Measurements from ENCODE around the gene AGPAT4.
"Not testable (repeated sequence)": the region's sequence is repeated elsewhere in the genome, so short reads cannot be mapped to it uniquely, and the experiment has no call there.

Gene AGPAT4

DNA sequence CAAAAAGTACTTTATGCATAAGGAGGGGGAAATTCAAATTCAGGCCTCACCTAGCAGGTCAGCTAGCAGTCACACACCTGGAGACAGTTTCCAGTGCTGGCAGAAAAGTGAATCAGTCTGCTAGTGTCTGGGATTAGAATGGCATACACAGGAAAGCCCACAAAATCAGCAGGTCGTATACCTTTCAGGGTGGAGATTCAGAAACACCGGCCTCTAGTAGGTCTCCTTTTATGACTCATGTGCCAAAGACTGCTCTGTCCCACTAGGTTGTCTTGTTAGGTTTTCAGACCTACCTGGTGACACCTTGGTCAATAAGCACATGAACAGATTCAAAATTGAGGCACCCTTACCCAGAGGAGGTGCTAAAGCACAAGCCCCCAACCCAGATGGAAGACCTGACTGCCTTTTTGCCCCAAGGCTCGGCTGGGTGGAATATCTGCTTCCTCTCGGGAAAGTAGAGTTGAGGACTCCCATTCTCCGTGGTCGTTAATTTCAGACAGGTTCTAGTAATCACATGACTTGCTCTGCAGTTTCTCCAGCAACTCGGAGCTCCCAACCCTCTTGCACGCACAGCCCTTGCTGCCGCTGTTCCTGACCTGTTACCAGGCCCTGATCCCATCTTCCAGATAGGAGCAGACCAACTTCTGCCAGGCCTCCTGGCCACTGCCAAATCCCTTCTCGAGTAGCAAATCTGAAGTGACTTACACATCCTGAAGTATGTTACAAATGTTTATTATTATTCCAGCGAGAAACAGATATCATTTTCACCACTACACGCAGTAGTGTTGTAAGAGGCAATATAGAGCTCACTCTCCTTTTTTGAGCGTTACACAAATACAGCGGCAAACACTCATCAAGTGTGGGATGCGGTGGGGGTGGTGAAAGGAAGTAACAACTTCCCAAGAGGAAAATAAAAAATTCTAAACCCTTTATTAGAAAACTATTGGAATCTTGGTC is 46.6 kb downstream of the AGPAT4 start:
- DNase-seq (ENCODE audit: low read depth in 2 of 2) = no peak

DNA sequence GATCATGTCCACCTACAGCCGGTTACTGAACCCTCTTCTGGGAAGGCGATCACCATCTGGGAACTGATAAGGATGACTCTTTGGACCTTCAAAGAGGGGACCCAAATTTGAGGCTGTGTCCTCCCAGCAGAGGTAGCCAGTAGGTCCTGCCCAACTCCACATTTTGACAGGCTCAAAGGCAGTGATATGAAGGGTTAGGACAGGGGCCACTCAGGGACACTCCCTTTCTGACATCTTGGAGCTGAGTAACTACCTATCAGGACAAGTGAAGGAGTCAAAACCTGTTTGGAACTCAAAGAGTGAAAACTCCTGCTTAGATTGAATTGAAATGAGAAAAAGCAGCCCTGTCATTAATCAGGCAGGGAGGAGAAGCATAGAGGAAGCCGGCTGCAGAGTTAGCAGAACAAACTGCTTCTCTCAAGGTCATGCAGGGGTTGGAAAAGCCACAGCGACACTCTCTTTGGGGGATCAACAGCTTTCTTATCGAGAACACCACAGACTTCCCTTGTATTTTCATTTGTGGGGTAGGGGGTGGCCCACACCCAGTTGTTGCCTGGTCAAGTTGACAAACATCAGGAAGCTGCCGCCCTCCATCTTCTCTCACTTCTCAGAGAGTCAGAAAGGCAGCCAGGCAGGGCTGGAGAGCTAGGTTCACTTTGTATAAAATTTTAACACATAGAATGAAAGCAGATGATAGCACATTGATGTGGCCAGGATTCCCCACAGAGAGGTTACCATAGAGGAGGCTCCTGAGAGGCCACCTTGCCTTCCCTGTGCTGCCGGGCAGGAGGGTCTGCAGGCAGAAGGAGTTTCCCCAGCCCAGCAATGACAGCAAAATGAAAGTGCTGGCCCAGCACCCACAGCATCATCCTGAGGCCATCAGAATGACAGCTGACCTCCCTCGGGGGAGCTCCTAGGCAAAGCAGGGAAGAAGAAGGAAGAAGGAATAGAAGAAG is 47.6 kb downstream of the AGPAT4 start:
- no peak for DNase-seq (ENCODE audit: low read depth in 2 of 2)

DNA sequence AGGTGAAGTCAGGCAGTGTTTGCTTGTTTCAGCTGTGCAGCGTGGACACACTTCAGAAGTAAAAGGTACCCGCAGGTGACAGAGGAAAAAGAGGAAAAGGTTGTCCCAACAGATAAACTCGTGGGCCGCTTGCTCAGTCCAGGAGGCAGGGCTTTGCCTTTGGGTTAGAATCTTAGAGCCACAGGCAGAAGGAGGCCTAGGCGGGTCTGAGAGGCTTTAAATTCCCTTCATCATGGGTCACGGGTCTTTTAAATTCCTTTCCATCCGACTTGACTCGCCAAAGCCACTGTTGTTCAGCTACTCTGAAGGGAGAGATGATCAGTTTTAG is 48.2 kb downstream of the AGPAT4 start:
- DNase-seq (ENCODE audit: low read depth in 2 of 2) = no peak

DNA sequence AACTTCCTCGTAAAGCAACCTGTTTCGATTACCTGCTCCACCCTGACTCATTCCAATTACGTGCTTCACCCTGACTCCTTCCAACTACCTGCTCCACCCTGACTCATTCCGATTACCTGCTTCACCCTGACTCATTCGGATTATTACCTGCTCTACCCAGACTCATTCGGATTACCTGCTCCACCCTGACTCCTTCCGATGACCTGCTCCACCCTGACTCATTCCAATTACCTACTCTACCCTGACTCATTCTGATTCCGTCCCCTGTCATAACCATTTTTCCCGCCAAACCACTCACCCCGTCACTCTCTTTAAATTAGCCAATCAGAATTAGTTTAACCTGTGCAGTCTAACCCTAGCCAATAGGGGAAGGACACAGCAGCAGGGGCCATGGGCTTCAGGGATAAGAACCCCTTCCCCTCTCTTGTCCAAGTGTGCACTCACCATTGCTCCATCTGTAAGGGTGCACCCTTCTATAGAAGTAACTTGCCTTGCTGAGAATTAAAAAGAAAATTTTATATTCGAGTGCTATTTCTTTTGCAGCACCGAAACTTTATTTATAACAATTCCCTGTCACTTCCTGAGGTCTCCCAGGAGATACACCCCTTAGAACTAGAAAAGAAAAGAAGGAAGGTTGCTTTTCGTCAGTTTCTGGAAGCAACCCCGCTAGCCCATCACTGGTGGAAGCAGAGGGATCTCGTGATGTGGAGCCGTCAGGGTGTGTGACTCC is 48.7 kb downstream of the AGPAT4 start:
- DNase-seq (ENCODE audit: low read depth in 2 of 2) = not testable (repeated sequence)

DNA sequence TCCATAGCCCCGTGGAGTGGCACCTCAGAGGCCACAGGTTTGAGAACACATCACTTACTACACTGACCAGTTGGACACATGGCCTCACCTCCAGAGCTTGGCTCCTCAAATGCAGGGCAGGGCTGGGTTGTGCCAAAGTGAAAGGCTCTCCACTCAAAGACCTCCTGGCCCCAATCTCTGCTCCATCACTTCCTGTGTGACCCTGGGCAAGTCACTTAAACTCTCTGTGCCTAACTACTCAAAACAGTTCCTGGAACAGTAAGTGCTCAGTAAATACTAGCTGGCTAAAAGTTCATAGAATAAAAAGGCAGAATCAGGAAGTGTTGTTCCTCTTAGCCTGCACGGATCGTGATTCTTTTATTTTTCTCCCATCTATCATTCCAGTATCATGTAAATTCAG is 50.2 kb downstream of the AGPAT4 start:
- DNase-seq (ENCODE audit: low read depth in 2 of 2) = no peak

DNA sequence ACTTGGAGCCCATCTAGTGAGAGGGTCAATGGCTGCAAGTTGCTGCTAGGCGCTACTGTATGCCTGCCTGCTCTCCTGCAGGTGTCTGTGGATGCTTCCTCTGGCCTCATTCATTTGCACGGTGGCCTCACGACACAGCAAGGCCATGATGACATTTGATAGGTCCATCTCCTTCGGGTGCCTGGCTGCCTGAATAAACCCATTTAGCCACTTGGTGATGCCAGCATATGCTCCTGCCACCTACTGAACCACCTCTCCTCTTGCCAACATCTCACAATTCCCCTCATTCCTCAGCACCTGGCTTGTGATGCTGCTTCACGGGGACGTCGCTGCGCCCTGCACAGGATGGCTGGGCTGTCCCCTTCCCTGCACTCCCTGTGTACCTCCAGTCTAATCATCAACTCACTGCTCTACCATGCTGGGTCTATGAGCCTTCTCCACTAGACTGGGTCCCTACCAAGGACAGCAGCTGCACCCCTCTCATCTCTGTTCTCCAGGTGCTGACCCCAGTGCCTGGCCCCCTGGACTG is 51.1 kb downstream of the AGPAT4 start:
- no peak for DNase-seq (ENCODE audit: low read depth in 2 of 2)

DNA sequence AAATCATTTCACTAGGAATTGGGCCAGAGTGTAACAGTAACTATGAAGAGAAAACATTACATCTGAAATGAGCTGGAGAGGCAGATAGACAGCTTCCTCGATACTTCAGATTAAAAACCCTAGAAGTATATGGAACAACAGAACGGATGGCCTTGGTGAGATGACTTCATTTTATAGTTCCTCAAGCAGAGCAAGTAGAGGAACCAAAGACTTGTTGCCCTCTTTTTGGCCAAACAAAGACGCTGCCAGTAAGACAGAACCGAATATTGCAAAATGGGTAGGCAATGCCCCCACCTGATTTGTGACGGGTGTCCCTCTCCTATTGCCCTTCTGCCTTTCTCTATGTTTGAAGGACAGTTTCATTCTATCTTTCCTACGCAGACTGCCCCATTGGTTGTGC is 53.5 kb downstream of the AGPAT4 start:
- no peak for DNase-seq (ENCODE audit: low read depth in 2 of 2)

DNA sequence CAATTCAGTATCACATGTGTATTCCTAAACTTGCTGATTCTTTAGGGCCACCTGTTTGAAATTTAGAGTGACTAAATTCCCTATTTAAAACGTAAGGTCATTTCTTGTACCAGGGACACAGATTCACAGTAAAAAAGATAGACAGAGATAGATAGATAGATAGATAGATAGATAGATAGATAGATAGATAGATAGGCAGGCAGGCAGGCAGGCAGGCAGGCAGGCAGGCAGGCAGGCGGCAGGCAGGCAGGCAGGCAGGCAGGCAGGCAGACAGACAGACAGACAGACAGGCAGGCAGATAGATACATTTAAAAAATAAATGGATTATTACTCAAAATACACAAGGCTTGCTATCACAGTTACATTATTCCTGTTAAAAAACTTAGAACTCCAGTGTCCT is 54.2 kb downstream of the AGPAT4 start:
- no peak for DNase-seq (ENCODE audit: low read depth in 2 of 2)

DNA sequence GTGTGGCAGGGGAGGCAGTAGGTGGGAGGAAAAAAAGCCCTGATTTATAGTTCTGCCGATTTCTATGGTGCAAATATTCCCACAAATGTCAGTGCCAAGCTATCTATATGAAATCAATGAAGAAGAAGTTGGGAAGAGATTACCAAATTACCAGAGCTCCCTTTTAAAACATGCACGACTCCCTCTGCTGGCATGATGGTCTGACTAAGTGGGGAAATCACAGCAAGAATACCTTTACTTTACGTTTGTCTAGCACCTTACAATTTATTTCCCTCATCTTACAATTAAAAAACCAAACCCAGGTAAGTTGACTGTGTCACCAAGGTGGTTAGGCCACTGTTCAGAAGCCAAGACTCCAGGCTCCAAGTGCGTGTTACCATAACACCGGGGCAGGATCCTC is 55.6 kb downstream of the AGPAT4 start:
- no peak for DNase-seq (ENCODE audit: low read depth in 2 of 2)

DNA sequence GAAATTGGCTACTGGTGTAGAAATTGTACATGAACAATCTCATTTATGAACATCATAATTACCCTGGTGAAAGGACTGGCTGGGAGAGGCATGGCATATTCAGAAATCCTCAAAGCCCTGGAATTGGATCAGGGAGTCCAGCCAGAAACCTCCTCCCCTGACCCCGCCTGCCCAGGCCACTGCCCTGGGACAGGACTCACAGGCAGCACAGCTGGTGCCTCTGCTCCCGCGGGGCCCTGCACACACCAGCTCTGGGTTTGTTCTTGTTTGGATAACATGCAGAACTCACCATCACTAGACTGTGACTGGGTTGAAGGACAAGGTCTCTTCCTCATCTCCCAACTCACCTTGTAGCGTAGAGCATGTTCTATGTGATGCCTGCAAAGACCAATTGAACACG is 56.2 kb downstream of the AGPAT4 start:
- no peak for DNase-seq (ENCODE audit: low read depth in 2 of 2)

DNA sequence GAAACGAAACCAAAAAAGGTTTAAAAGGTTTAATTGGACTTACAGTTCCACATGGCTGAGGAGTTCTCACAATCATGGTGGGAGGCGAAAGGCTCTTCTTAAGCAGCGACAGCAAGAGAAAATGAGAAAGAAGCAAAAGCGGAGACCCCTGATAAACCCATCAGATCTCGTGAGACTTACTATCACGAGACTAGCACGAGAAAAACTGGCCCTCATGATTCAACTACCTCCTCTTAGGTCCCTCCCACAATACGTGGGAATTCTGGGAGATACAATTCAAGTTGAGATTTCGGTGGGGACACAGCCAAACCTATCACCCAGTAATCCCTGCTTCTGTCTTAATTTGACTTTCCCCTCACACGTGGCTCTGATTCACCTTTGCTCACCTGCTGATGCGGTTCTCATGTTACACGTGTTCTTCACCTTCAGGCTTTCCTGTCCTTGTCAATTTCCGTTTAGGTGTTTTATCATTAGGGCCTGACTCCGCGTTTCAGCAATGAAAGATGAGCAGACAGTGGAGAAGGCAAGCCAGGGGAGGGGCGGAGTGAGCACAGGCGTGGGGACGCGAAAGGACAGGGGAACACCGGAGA is 57.1 kb downstream of the AGPAT4 start:
- DNase-seq (ENCODE audit: low read depth in 2 of 2) = no peak

DNA sequence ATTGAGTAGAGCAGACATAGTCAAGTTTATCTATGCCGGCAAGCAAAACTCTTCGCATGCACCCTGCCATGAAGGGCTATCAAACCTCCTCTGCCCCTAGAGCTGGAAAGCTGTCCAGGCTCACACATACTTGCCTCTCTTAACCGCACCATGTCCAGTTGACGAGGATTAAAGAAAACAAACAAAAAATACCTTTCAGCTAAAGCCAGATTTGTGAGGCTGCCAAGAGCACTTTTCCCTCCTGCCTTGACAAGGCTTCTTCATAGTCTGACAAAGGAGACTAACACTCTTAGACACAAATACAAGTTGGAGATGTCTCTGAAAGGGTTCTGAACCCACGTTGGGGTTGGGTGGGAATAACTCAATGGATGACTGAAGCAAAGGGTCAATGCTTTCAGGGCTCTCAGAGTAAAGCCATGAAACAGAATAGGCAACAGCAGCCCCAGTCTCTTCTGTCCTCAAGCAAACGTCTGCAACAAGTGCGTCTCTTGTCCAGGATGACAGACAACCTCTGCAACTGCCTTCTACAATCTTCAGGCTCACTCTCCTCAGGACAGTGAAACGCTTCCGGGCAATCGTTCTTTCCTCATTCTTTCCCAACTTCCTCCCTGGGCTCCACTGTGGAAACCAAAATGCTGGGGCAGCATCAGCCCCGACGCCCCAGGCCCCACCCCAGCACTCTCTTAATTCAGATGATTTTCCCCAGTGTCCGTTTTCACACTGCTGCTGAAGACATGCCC is 57.8 kb downstream of the AGPAT4 start:
- no peak for DNase-seq (ENCODE audit: low read depth in 2 of 2)

DNA sequence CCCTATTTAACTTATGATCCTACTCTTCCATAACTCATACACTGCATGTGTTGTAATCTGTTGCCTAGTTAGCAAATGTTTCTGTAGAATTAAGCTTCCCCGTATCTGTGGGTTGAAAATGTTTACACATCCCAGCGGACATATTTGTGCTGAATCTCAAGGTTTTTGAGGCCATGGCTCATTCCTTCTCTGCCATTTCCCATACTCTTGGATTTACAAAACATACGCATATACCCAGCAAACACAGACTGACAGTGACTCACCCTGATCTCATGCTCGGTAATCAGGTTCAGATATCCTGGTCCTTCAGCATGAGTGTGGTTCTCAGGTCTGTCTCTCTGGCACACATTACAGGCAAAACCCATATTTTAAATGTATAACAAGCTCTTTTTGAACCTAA is 58.7 kb downstream of the AGPAT4 start:
- no peak for DNase-seq (ENCODE audit: low read depth in 2 of 2)

DNA sequence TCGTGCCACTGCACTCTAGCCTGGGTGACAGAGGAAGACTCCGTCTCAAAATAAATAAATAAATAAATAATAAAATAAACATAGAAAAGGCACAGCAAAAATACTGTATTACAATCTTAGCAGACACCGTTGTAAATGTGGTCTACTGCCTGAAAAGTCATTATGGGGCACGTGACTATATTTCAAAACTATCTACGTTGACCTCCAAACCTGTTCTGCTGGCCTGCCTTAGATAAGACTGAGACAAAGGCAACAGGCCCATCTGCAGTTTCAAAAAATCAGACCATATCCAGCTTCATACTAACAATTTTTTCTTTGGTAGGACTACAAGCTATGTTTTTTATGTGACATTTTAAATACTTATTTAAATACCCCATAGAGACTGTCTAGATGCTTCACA is 59.1 kb downstream of the AGPAT4 start:
- DNase-seq (ENCODE audit: low read depth in 2 of 2) = no peak

DNA sequence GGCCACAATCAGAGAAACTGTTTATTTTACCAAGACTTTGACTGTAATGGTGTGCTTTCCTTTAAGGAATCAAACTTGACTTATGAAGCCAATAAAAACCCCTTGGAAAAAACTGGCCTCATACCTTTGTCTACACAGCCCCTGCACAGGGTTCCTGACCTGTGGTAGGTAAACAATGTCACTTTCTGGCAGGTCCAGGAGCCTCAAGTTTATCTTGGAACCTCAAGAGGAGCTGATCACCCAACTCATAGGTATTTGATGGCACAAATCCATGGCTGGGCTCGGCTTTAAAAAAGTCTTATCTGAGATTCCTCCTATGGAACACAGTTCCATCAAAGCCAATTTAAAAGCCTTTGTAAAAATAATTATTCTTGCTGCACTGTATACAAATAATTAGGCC is 61.0 kb downstream of the AGPAT4 start:
- DNase-seq (ENCODE audit: low read depth in 2 of 2) = no peak

DNA sequence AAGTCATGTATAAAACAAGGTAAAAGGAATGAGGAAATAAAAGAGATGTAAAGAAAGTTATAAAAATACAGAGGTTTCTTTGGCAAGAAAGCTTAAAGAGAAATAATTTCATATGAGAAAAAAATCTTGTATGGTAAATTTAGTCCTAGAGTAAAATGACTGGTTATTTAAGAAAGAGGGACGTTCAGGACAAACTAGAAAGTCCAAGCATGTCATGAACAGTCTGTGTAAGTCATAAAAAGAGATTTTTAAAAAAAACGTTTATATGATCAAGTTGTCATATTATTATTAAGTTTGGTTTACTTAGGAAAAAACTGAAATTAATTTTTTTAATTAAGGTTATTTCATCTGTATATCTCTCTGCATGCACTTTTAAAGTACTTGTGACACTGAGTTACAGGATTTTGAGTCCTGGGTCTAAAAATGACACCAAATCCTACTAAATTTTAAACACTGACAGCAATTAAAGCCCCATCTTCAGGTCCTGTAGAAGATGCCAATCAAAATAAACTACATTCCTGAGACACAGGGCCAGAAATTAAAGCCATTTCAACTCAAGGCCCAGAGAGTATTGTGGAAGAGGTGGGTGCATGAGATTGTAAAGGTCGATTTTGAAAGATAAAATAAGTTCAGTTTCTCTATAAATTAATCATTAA is 62.4 kb downstream of the AGPAT4 start:
- no peak for DNase-seq (ENCODE audit: low read depth in 2 of 2)

DNA sequence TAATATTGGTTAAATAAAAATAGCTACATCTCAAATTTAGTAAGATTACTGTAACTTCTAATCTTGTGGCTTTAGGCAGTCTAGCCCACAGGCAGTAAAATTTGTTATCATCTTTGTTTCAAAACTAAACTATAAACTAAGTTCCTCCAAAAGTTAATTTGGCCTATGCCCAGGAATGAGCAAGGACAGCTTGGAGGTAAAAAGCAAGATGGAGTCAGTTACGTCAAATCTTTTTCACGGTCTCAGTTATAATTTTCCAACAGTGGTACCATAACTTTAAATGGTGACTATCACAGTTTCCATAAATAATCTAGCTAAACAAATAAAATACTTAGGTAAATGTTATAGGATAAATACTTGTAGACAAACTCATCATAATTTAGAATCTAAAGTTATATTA is 63.0 kb downstream of the AGPAT4 start:
- DNase-seq (ENCODE audit: low read depth in 2 of 2) = no peak

DNA sequence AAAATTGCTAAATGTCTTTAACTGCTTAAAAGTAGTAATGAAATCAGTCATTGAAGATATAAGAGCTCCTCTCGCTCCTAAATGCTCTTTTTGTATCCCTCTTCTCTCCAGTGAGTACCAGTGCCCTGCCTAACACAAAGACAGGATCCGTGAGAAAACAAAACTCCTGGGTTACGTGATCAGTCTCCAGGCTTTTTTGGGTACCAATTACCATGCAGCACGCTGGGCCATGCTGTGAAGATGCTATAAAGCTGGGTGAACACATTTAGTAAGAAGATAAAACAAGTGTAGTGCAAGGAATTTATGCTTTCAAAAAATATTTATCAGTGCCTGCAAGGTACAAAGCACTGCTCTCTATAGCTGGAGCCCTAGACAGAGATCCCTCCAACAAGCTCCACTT is 66.7 kb downstream of the AGPAT4 start:
- DNase-seq (ENCODE audit: low read depth in 2 of 2) = no peak

DNA sequence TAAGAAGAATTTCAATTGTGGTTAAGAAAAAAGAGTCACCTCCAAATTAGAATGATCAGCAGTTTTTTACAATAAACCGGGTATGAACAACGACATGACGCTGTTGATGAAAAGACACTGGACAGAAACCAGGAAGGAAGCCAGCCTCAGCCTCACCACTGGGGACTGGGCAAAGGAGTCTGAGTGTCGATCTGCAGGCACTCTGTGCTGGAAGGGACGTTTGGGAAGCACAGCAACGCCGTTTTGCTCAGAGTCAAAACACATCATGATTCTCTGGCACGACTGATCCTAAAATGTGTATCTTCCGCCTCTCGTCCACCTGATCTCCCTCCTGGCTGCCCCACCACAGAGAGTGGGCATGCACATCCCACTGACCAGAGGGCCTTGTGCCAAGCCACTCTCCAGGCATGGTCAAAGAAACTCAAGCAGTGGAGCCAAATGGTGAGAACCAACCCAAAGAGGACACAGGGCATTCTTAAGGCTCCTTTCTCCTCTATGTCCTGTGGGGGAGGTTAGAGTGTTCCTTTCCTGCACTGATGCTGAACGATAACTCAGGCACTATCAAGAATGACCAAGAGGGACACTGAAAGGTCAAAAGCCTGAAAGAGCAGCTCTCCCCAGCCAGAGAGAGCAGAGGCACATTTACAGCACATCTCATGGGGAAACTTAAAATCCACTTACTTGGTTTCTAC is 68.8 kb downstream of the AGPAT4 start:
- DNase-seq (ENCODE audit: low read depth in 2 of 2) = no peak
